ENCODE measurements around the gene THSD4. TPM values are rescaled to one million over a fixed set of nuclear protein-coding genes. Genes with fewer than 3 reads are reported as not detected.

The THSD4 gene
- total and polyA plus RNA-seq, 2 of the 8 experiments (the other 6 are each of a cell fraction or from before 2014, with no cell fraction given): 2.5 to 6.2 TPM

GRCh38 chr15:71658036-71658435 is 542.8 kb downstream of the THSD4 start (continued):
- TF ChIP-seq USF2 (IDR thresholded peaks at IDR 0.05; ENCODE audit: low read length): no peak
- TF ChIP-seq TBP (IDR thresholded peaks at IDR 0.05; ENCODE audit: low read depth, low read length): no peak
- no peak for TF ChIP-seq SP4 (IDR thresholded peaks at IDR 0.05; ENCODE audit: low read length)

Measured in H1 (cell line).